NCI-H146 treated with DMSO at 0.1 percent for 48 hours (cell line): ENCODE results near the gene IL22RA1.

ENCODE experiments used
- DNase-seq: peaks from one replicate; lab custom pipeline; 2025; ENCODE audit not compliant: unreplicated experiment; lab: John Stamatoyannopoulos, UW

Gene IL22RA1

DNA sequence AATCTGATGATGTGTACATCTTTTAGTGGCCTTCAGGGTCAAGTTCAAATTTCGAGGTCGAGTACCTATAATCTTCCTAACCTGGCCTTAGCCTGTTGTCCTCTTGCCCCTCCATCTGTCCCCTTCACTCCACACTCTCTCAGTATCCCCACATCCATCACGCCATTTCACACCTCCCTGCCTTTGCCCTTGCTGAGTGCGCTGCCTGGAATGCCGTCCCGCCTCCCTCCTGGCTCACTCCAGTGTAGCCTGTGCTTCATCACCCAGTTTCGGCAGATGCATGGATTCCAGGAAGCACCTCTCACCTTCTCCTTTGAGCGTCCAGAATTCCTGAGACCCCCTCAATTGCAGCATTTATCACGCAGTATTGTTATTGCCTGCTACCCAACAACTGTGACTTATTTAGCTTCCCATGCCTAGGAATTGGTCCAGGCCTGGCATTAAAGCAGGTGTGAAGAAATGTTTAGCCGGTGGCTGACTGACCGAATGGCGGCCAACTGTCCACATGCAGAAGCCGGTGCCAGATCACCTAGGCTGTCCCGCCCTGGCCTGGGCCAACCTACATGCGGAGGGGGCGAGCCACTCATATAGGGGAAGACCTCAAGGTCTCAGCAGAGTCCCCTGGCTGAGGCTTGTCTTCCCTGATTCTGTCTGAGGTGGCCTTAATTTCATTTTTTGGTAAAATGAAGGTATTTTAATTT, 65.5 kb downstream of the IL22RA1 start:
- no peak for DNase-seq

GRCh38 chr1:24075946-24076345, 67.0 kb downstream of the IL22RA1 start:
- no peak for DNase-seq

- DNase-seq, result no peak
Observed at GRCh38 chr1:24075590-24075854, 67.4 kb downstream of the IL22RA1 start.

DNA sequence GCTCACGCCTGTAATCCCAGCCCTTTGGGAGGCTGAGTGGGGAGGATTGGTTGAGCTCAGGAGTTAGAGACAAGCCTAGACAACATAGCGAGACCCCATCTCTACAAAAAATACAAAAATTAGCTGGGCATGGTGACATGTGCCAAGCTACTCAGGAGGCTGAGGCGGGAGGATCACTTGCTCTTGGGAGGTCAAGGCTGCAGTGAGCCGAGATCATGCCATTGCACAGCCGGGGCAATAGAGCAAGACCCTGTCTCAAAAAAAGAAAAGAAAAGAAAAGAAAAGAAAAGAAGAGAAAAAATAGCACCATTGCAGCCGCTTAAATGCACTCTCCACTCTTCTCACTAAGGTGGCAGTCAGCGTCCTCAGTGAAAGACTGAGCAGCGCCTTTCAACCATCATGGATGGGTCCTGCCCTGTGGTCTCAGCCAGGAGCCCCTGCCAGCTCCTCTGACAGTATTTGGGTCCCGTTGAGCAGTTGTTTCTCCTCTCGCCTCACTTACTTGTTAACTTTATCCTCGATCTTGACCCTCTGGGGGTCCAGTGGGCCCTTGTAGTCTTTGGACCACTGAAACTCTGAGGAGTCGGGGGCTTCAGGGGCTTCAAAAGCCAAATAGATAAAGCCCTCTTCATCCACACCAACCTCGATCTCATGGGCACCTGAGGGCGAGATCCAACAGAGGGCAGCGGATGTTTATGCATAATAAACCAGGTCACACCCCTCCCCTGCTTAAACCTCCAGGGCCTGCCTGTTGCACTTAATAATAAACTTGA, 67.9 kb downstream of the IL22RA1 start:
- DNase-seq, result no peak

DNA sequence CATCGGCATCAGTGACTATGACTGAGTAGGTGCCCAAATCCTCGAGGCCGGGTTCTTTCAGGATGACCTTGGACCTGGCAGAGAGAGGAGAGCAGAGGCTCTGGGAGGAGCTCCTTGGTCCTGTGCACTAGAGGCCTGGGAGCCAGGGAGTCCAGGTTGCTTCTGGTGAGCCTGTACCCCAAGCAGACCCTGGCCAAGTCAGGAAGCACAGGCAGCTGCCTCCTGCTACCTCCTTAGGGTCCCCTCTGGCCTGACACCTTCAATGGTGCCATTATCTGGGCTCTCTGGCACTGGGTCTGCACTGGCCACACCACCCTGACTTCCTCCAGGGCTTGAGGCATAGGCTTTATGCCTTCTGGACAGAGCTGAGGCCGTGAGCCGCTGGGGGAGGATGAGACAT, 68.7 kb downstream of the IL22RA1 start:
- no peak for DNase-seq

GRCh38 chr1:24071941-24072340, 71.0 kb downstream of the IL22RA1 start:
- no peak for DNase-seq

DNA sequence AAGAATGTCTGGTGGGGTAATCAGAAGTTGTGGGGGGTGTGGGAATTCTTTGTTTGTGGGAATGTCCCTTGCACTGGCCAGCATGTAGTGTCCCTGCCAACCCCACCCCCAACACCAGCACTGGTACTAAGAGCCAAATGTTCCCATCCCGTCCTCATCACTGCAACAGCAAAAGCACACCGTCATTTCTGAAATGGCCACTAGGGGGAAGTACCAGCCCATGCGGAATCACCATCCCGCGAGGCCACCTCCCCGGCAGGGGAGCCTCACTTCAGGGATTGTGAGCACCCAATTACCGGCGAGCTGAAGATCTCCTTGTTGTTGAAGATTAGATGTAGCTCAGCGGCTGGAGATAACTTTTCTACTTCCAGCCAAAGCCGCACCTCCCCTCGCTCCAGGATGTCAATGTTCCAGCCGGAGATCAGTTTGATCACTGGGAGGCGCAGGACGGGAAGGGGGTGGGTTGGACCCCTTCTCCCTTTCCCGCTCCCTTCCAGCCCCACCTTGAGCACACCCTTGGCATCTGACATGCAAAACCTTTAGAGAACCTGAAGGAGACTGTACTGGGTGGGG, 72.0 kb downstream of the IL22RA1 start:
- peak; percentile 43 for DNase-seq

GRCh38 chr1:24069817-24070216, 73.1 kb downstream of the IL22RA1 start:
- no peak for DNase-seq
